K562 (cell line): ENCODE results near the gene DPF1. TPM values are rescaled to one million over a fixed set of nuclear protein-coding genes. Genes with fewer than 3 reads are reported as not detected.

Experiments used
- ATAC-seq: fragments of 200-7000 bp; cut with Tn5 transposase; 3 replicates; pipeline ENCODE4 v1.9.1; 2020; ENCODE audit warnings: moderate library complexity
- BruUV-seq: library from RNA; stranded (reverse); fragments of 400-500 nt; replicated peaks from 2 replicates; lab custom pipeline; 2021; lab: Mats Ljungman, UMichigan
- CTCF ChIA-PET: fragments of 300-600 bp; formaldehyde crosslinking; extraction: SDS; loops from one replicate; lab custom pipeline; 2021; ENCODE audit warnings: low intra/inter-chr PET ratio; lab: Yijun Ruan, JAX
- POLR2A ChIA-PET: fragments of 300-600, 350-650 bp; sonication (Branson Sonifier 250); formaldehyde crosslinking; extraction: SDS; loops from one replicate; lab custom pipeline; 2021; ENCODE audit warnings: antibody characterized with exemption, inconsistent platforms; lab: Yijun Ruan, JAX
- DNase-seq, 4 experiments: peaks; one replicate each; pipeline versions ENCODE4 v3.0.0 to v3.0.0-alpha.2; 2011 to 2018; ENCODE audit warnings: low spot score in 3 of 4, mixed read lengths in 3 of 4; ENCODE audit errors: extremely low read depth in 1 of 4
- FAIRE-seq: peaks from 2 replicates; lab custom pipeline; 2011; peaks lifted over from hg19 to GRCh38; lab: Jason Lieb, UNC
- H2AFZ ChIP-seq: 2 replicates; pipeline ENCODE4 v1.6.0; 2011; ENCODE audit warnings: low read depth, low read length, control low read depth, inconsistent platforms
- H3K27ac ChIP-seq: fragments of 200-600 bp; 3 replicates; pipeline ENCODE4 v1.8.0; 2011; ENCODE audit warnings: low read depth, mild to moderate bottlenecking, control low read depth, inconsistent platforms, low read length, moderate library complexity, mixed read lengths; ENCODE audit errors: extremely low read depth
- H3K27me3 ChIP-seq, 2 experiments: fragments of 300-600 bp in 1 of 2; 2 replicates in 1 of 2; 3 replicates in 1 of 2; pipeline versions ENCODE4 v1.6.0 to v1.8.0; 2011; ENCODE audit warnings: inconsistent platforms in 2 of 2, low read length in 2 of 2, mild to moderate bottlenecking in 1 of 2, mixed read lengths in 1 of 2, moderate library complexity in 1 of 2; ENCODE audit not compliant: control insufficient read depth in 2 of 2, insufficient read depth in 2 of 2
- H3K36me3 ChIP-seq: fragments of 300-600 bp; 3 replicates; pipeline ENCODE4 v1.8.0; 2011; ENCODE audit warnings: mild to moderate bottlenecking, low read length, inconsistent platforms; ENCODE audit not compliant: control insufficient read depth, insufficient read depth
- H3K4me1 ChIP-seq, 2 experiments: fragments of 200-600 bp in 1 of 2; replicated peaks in 1 of 2; 2 replicates in 1 of 2; 3 replicates in 1 of 2; pipeline versions ENCODE4 v1.5.1 to v1.8.0; 2011; ENCODE audit warnings: inconsistent platforms in 2 of 2, low read length in 2 of 2, mild to moderate bottlenecking in 1 of 2, mixed read lengths in 1 of 2, moderate library complexity in 1 of 2; ENCODE audit not compliant: control insufficient read depth in 2 of 2, insufficient read depth in 2 of 2
- H3K4me2 ChIP-seq: 2 replicates; pipeline ENCODE4 v1.6.1; 2011; ENCODE audit warnings: low read length, control low read depth, inconsistent platforms, mixed read lengths; ENCODE audit not compliant: insufficient read depth
- H3K4me3 ChIP-seq: fragments of 200-600 bp; sonication (generic), shearing (Covaris generic); 2 replicates; pipeline ENCODE4 v1.5.1; 2016; ENCODE audit warnings: control low read depth, inconsistent platforms
- H3K79me2 ChIP-seq: fragments of 200-600 bp; 3 replicates; pipeline ENCODE4 v1.8.0; 2011; ENCODE audit warnings: low read length, inconsistent platforms; ENCODE audit not compliant: control insufficient read depth, insufficient read depth
- H3K9ac ChIP-seq, 2 experiments: 2 replicates each; pipeline versions ENCODE4 v1.6.0 to v1.6.1; 2011; ENCODE audit warnings: low read depth in 2 of 2, low read length in 2 of 2, control low read depth in 1 of 2, inconsistent platforms in 1 of 2, mild to moderate bottlenecking in 1 of 2, mixed read lengths in 1 of 2; ENCODE audit not compliant: insufficient read depth in 1 of 2
- H3K9me1 ChIP-seq: one replicate; pipeline ENCODE4 v1.6.0; 2011; ENCODE audit warnings: inconsistent platforms, mild to moderate bottlenecking, low read length, moderate library complexity; ENCODE audit not compliant: control insufficient read depth, insufficient read depth
- H3K9me3 ChIP-seq: replicated peaks from 2 replicates; pipeline ENCODE4 v1.5.1; 2011; ENCODE audit warnings: low read depth, low read length, inconsistent platforms; ENCODE audit not compliant: control insufficient read depth, insufficient read depth
- H4K20me1 ChIP-seq: replicated peaks from 2 replicates; pipeline ENCODE4 v1.6.1; 2011; ENCODE audit warnings: low read length, inconsistent platforms, mixed read lengths; ENCODE audit not compliant: control insufficient read depth, insufficient read depth
- ARID1B ChIP-seq: fragments of 450-650 bp; IDR thresholded peaks from 2 replicates; pipeline ENCODE4 v1.6.1; 2016; ENCODE audit warnings: antibody characterized with exemption, mild to moderate bottlenecking, inconsistent platforms
- ARID2 ChIP-seq: fragments of 450-650 bp; IDR thresholded peaks from 2 replicates; pipeline ENCODE4 v1.6.1; 2017; ENCODE audit warnings: antibody characterized with exemption, mild to moderate bottlenecking
- CBX5 ChIP-seq: IDR thresholded peaks from 2 replicates; pipeline ENCODE4 v1.6.1; 2014; ENCODE audit warnings: low read depth, borderline replicate concordance
- CHD7 ChIP-seq: fragments of 200-600 bp; sonication (generic); IDR thresholded peaks from one replicate; pipeline ENCODE4 v1.6.1; 2012; ENCODE audit warnings: mild to moderate bottlenecking, low read depth, low read length, inconsistent platforms
- HCFC1 ChIP-seq: IDR thresholded peaks from 2 replicates; pipeline ENCODE4 v1.6.1; 2012; ENCODE audit warnings: low read depth, low read length, improper control_type of control experiment
- HDAC1 ChIP-seq, 2 experiments: fragments of 450-650 bp; IDR thresholded peaks; 2 replicates each; pipeline ENCODE4 v1.6.1; 2016 to 2017; ENCODE audit warnings: inconsistent platforms in 1 of 2, mild to moderate bottlenecking in 1 of 2, moderate library complexity in 1 of 2
- KLF10 ChIP-seq: fragments of 250-450 bp; sonication (Bioruptor Pico); IDR thresholded peaks from 2 replicates; pipeline ENCODE4 v1.6.1; 2021; ENCODE audit warnings: matching md5 sums
- RBM15 ChIP-seq: fragments of 200-400 bp; formaldehyde crosslinking; IDR thresholded peaks from 2 replicates; pipeline ENCODE4 v1.6.1; 2018; ENCODE audit warnings: mild to moderate bottlenecking, low read length, moderate library complexity; ENCODE audit not compliant: insufficient read depth
- TOE1 ChIP-seq, 2 experiments: fragments of 450-650 bp in 1 of 2; sonication (generic) in 1 of 2; formaldehyde crosslinking in 1 of 2; IDR thresholded peaks; 2 replicates each; pipeline versions ENCODE4 v1.7.1 to v1.8.0; 2016 to 2022; ENCODE audit warnings: borderline replicate concordance in 2 of 2, mild to moderate bottlenecking in 2 of 2, antibody characterized with exemption in 1 of 2, inconsistent platforms in 1 of 2, low read depth in 1 of 2, missing genetic modification reagents in 1 of 2, moderate library complexity in 1 of 2
- ZNF134 ChIP-seq: fragments of 250-450 bp; sonication (Bioruptor Pico); conservative IDR thresholded peaks from 2 replicates; pipeline ENCODE4 v1.4.0; 2020
- ZNF551 ChIP-seq: fragments of 250-450 bp; sonication (Bioruptor Pico); IDR thresholded peaks from 2 replicates; pipeline ENCODE4 v1.5.0; 2021; ENCODE audit warnings: mild to moderate bottlenecking, moderate library complexity
- ZNF589 ChIP-seq: fragments of 200-800 bp; sonication (Bioruptor generic); IDR thresholded peaks from 2 replicates; pipeline ENCODE4 v1.6.1; 2016; ENCODE audit warnings: low read depth, missing genetic modification characterization, missing compliant biosample characterization
- WGBS: fragments of 100-300 bp; shearing (Covaris generic); methylation state at CpG from one replicate; pipeline ENCODE4 v1.1.6; 2016; ENCODE audit warnings: low coverage, mixed read lengths; ENCODE audit not compliant: insufficient coverage; ENCODE audit errors: missing lambda C conversion rate; 5-methylcytosine and 5-hydroxymethylcytosine counted together
- in situ Hi-C: fragments of 300-500 bp; cut with MboI; formaldehyde crosslinking; loops from 4 replicates; pipeline ENCODE4 v1.15.0; 2018; ENCODE audit warnings: inconsistent platforms, mixed read lengths
- intact Hi-C: fragments of 100-400 bp; cut with micrococcal nuclease; formaldehyde crosslinking; loops from 2 replicates; pipeline ENCODE4 v1.14.2; 2022
- polyA plus RNA-seq, 8 experiments: library from polyadenylated mRNA; depleted of rRNA in 4 of 8; stranded (reverse) in 5 of 8; unstranded in 3 of 8; fragments of >200 nt; fragmentation: Nextera tagmentation in 2 of 8; fragmentation: Illumina TruSeq in 1 of 8; extraction: Ambion mirVana in 2 of 8; extraction: Trizol in 1 of 8; gene quantifications; 2 replicates each; pipeline versions ENCODE4 v1.2.1 to v1.2.3, GENCODE V29; 2011 to 2014; ENCODE audit warnings: inconsistent platforms in 1 of 8, missing spikeins in 1 of 8
- total RNA-seq, 7 experiments: library from RNA; depleted of rRNA in 6 of 7; stranded (reverse); fragments of >200 nt in 6 of 7; fragmentation: Illumina TruSeq in 2 of 7; extraction: Trizol in 2 of 7; gene quantifications; 2 replicates each; pipeline versions ENCODE4 v1.2.1 to v1.2.3, GENCODE V29; 2011 to 2021; ENCODE audit warnings: low replicate concordance in 1 of 7

DPF1 gene
- total and polyA plus RNA-seq, 9 of the 15 experiments (the other 6 are each of a cell fraction or from before 2014, with no cell fraction given), result 0.10 to 5.7 (median 3.1) TPM

GRCh38 chr19:38175422-38175821, 48.6 kb downstream of the DPF1 start:
- no peak for FAIRE-seq
- Histone ChIP-seq H3K4me1 (peaks cover 0 to 10% of the 10 kb centered on the region in 2 experiments; a peak in 2 of 5 replicates), H3K4me3 (no peak overlapping the region), H3K9me3 (peaks cover 2% of the 10 kb centered on the region; the same call in 1 of the 2 replicates), H3K9ac (no peak overlapping the region), H3K36me3 (no peaks in the 10 kb centered on the region), H3K79me2 (no peaks in the 10 kb centered on the region), H4K20me1 (no peaks in the 10 kb centered on the region), H3K27ac (no peak overlapping the region), H2AFZ (no peak overlapping the region), H3K4me2 (no peak overlapping the region), H3K9me1 (no peaks in the 10 kb centered on the region), H3K27me3 (no peaks in the 10 kb centered on the region)
- BruUV-seq, result no TSS peak
- TF ChIP-seq CBX5 (no peak), CHD7 (no peak), ARID1B (no peak), HCFC1 (no peak), ZNF551 (CRISPR knock-in tag) (no peak), KLF10 (no peak), HDAC1 (IDR thresholded peaks at IDR 0.05) (no peak), RBM15 (no peak), ZNF589 (CRISPR knock-in tag) (no peak), ARID2 (no peak), ZNF134 (CRISPR knock-in tag) (no peak), TOE1 (IDR thresholded peaks at IDR 0.05; ENCODE audit: borderline replicate concordance) (no peak), TOE1 (CRISPR knock-in tag; IDR thresholded peaks at IDR 0.05; ENCODE audit: borderline replicate concordance, low read depth) (no peak)
- WGBS, result 31% methylated on average over 6 of the region's 6 CpGs
- ChIA-PET POLR2A (interaction anchor here (0.6 to 1.6 kb wide), 3 partner anchors 8 to 99 kb away, joined by 3 to 5 read pairs (median 4); no protein-coding TSS in a partner anchor), CTCF (no interaction called here)
- intact Hi-C loops, result no loop called here
- no peak for ATAC-seq
- no peak for DNase-seq
- in situ Hi-C loops, result no loop called here
